ENCODE data around the gene NSFL1C. TPM values are rescaled to one million over a fixed set of nuclear protein-coding genes. Genes with fewer than 3 reads are reported as not detected.
A peak's percentile ranks its signal among the peaks of the same experiment; 100 is the strongest.

The NSFL1C gene
- total and polyA plus RNA-seq, 9 of the 15 experiments (the other 6 are each of a cell fraction or from before 2014, with no cell fraction given) = 20.8 to 119 (median 47.0) TPM

DNA sequence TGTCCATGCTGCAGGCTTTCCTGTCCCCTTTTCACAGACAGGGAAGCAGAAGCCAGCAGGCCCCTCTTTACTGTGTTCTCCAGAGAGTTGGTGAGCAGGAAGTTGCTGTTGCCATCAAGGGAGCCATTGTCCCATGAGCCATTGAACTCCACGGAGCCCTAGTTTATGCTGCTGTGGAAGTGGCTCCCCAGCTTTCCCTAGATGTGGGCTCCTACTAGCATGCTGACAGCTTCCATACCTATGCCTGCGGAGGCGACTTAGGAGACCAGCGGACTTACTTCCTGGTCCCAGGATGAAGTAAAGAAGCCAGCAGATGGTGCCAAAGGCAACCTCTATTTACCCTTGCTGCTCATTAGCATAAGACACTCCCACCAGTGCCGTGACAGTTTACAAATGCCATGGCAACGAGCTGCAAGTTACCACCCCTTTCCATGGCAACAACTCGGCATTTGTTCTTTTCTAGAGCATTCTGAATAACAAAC is 43.0 kb downstream of the NSFL1C start:
- ATAC-seq (peak; percentile 99), DNase-seq (ENCODE audit: extremely low read depth in 1 of 4, low spot score in 3 of 4) (peak; percentile 41 to 84 (median 48)), FAIRE-seq (peak; percentile 97)
- peak overlapping the region in 1 of 2 experiments; percentile 70; a peak in 1 of 4 replicates for H3K9ac ChIP-seq (ENCODE audit: insufficient read depth in 1 of 2, low read depth in 2 of 2, low read length in 2 of 2)
- ChIA-PET POLR2A (interaction anchor here (0.6 to 0.8 kb wide), 3 partner anchors 15 to 151 kb away, joined by 3 read pairs; no protein-coding TSS in a partner anchor), CTCF (ENCODE audit: low intra/inter-chr PET ratio) (interaction anchor here (1.0 kb wide), 1 partner anchor 79 kb away, joined by 11 read pairs; no protein-coding TSS in a partner anchor)
- peak overlapping the region; percentile 5 for H3K4me2 ChIP-seq (ENCODE audit: insufficient read depth, low read length)
- no peaks in the 10 kb centered on the region for H3K79me2 ChIP-seq (ENCODE audit: control insufficient read depth, insufficient read depth, low read length)
- no peaks in the 10 kb centered on the region for H3K9me1 ChIP-seq (ENCODE audit: control insufficient read depth, insufficient read depth, low read length)
- no peaks in the 10 kb centered on the region for H3K36me3 ChIP-seq (ENCODE audit: control insufficient read depth, insufficient read depth, low read length)
- H3K4me1 ChIP-seq (replicated peaks in 1 of 2; ENCODE audit: control insufficient read depth in 2 of 2, insufficient read depth in 2 of 2, low read length in 2 of 2) = peaks cover 4 to 15% of the 10 kb centered on the region in 2 experiments; a peak in 3 of 5 replicates
- 8% methylated on average over 5 of the region's 7 CpGs for WGBS (ENCODE audit: insufficient coverage, low coverage, missing lambda C conversion rate)
- no peaks in the 10 kb centered on the region for H3K9me3 ChIP-seq (replicated peaks; ENCODE audit: control insufficient read depth, insufficient read depth, low read depth, low read length)
- intact Hi-C loops (cut with micrococcal nuclease) = loop anchor here (1.0 kb wide), 2 partner anchors 14 to 47 kb away; no protein-coding TSS in a partner anchor
- no peaks in the 10 kb centered on the region for H3K27me3 ChIP-seq (ENCODE audit: control insufficient read depth in 2 of 2, insufficient read depth in 2 of 2, low read length in 2 of 2)
- no peaks in the 10 kb centered on the region for H4K20me1 ChIP-seq (replicated peaks; ENCODE audit: control insufficient read depth, insufficient read depth, low read length)
- peak overlapping the region; percentile 32 for H3K27ac ChIP-seq (ENCODE audit: extremely low read depth, low read depth, low read length)
- BruUV-seq (replicated peaks) = no TSS peak
- in situ Hi-C loops (cut with MboI) = no loop called here
- no peak overlapping the region for H3K4me3 ChIP-seq
- H2AFZ ChIP-seq (ENCODE audit: low read depth, low read length) = peak overlapping the region; percentile 94
- TF ChIP-seq JUN (IDR thresholded peaks at IDR 0.05; ENCODE audit: borderline replicate concordance, low read depth, low read length) (no peak), JUN (CRISPR knock-in tag; IDR thresholded peaks at IDR 0.05; ENCODE audit: borderline replicate concordance) (no peak), FOXJ2 (tag; IDR thresholded peaks at IDR 0.05) (peak; percentile 95), CBFA2T2 (conservative IDR thresholded peaks at IDR 0.05) (no peak), FOXP1 (CRISPR knock-in tag; IDR thresholded peaks at IDR 0.05) (no peak), MAFK (IDR thresholded peaks at IDR 0.05; ENCODE audit: low read length) (no peak), ARID2 (IDR thresholded peaks at IDR 0.05) (no peak), FOXA3 (CRISPR knock-in tag; conservative IDR thresholded peaks at IDR 0.05 in 1 of 2, IDR thresholded peaks at IDR 0.05 in 1 of 2) (peak in 1 of 2 experiments; percentile 87; a peak in 2 of 4 replicates), ZNF134 (CRISPR knock-in tag; conservative IDR thresholded peaks at IDR 0.05) (no peak), ZNF124 (CRISPR knock-in tag; IDR thresholded peaks at IDR 0.05) (no peak), FOXK1 (CRISPR knock-in tag; IDR thresholded peaks at IDR 0.05; ENCODE audit: borderline replicate concordance) (peak; percentile 49; the same call in 1 of the 2 replicates), ZNF253 (CRISPR knock-in tag; conservative IDR thresholded peaks at IDR 0.05) (no peak), ELF1 (tag; IDR thresholded peaks at IDR 0.05) (peak; percentile 87), RFX1 (IDR thresholded peaks at IDR 0.05) (peak; percentile 96), BMI1 (IDR thresholded peaks at IDR 0.05; ENCODE audit: low read length) (peak; percentile 94), KDM5B (IDR thresholded peaks at IDR 0.05; ENCODE audit: insufficient replicate concordance, low read depth, low read length) (no peak), ZNF830 (CRISPR knock-in tag; IDR thresholded peaks at IDR 0.05) (no peak), TRIM28 (IDR thresholded peaks at IDR 0.05) (no peak)
- TF ChIP-seq, protein P1, sequence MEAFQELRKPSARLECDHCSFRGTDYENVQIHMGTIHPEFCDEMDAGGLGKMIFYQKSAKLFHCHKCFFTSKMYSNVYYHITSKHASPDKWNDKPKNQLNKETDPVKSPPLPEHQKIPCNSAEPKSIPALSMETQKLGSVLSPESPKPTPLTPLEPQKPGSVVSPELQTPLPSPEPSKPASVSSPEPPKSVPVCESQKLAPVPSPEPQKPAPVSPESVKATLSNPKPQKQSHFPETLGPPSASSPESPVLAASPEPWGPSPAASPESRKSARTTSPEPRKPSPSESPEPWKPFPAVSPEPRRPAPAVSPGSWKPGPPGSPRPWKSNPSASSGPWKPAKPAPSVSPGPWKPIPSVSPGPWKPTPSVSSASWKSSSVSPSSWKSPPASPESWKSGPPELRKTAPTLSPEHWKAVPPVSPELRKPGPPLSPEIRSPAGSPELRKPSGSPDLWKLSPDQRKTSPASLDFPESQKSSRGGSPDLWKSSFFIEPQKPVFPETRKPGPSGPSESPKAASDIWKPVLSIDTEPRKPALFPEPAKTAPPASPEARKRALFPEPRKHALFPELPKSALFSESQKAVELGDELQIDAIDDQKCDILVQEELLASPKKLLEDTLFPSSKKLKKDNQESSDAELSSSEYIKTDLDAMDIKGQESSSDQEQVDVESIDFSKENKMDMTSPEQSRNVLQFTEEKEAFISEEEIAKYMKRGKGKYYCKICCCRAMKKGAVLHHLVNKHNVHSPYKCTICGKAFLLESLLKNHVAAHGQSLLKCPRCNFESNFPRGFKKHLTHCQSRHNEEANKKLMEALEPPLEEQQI (IDR thresholded peaks at IDR 0.05) = no peak
- TF ChIP-seq, protein P2, sequence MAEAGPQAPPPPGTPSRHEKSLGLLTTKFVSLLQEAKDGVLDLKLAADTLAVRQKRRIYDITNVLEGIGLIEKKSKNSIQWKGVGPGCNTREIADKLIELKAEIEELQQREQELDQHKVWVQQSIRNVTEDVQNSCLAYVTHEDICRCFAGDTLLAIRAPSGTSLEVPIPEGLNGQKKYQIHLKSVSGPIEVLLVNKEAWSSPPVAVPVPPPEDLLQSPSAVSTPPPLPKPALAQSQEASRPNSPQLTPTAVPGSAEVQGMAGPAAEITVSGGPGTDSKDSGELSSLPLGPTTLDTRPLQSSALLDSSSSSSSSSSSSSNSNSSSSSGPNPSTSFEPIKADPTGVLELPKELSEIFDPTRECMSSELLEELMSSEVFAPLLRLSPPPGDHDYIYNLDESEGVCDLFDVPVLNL (CRISPR knock-in tag; IDR thresholded peaks at IDR 0.05; ENCODE audit: low read depth) = no peak
- TF ChIP-seq, protein P3, sequence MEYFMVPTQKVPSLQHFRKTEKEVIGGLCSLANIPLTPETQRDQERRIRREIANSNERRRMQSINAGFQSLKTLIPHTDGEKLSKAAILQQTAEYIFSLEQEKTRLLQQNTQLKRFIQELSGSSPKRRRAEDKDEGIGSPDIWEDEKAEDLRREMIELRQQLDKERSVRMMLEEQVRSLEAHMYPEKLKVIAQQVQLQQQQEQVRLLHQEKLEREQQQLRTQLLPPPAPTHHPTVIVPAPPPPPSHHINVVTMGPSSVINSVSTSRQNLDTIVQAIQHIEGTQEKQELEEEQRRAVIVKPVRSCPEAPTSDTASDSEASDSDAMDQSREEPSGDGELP (CRISPR knock-in tag; IDR thresholded peaks at IDR 0.05; ENCODE audit: borderline replicate concordance) = peak; percentile 48; the same call in 1 of the 2 replicates
